HepG2 (cell line): ENCODE data around the gene SND1. TPM values are rescaled to one million over a fixed set of nuclear protein-coding genes. Genes with fewer than 3 reads are reported as not detected.

Source experiments
- CHCHD3 ChIP-seq: sonication (generic); formaldehyde crosslinking; IDR thresholded peaks from 2 replicates; pipeline ENCODE4 v1.8.0; 2022; ENCODE audit warnings: mild to moderate bottlenecking, missing genetic modification reagents, moderate library complexity
- DNMT1 ChIP-seq: sonication (generic); formaldehyde crosslinking; IDR thresholded peaks from 2 replicates; pipeline ENCODE4 v1.5.1; 2020; ENCODE audit warnings: mild to moderate bottlenecking, missing genetic modification reagents
- ESRRA ChIP-seq: sonication (generic); formaldehyde crosslinking; IDR thresholded peaks from 2 replicates; pipeline ENCODE4 v1.5.1; 2020; ENCODE audit warnings: mild to moderate bottlenecking, low read depth, missing genetic modification reagents
- EZH2 ChIP-seq: conservative IDR thresholded peaks from 2 replicates; pipeline ENCODE4 v1.6.1; 2012; ENCODE audit warnings: mild to moderate bottlenecking, low read depth, low read length, moderate library complexity
- FOXJ3 ChIP-seq: sonication (generic); formaldehyde crosslinking; IDR thresholded peaks from 2 replicates; pipeline ENCODE4 v1.4.0; 2020; ENCODE audit warnings: missing genetic modification reagents, mild to moderate bottlenecking, borderline replicate concordance
- HNRNPLL ChIP-seq: fragments of 200-400 bp; formaldehyde crosslinking; IDR thresholded peaks from 2 replicates; pipeline ENCODE4 v1.6.1; 2017; ENCODE audit warnings: mild to moderate bottlenecking, low read depth, low read length; ENCODE audit not compliant: poor library complexity, severe bottlenecking
- HOXA3 ChIP-seq: sonication (generic); formaldehyde crosslinking; IDR thresholded peaks from 2 replicates; pipeline ENCODE4 v1.5.0; 2020; ENCODE audit warnings: missing genetic modification reagents
- NFE2L1 ChIP-seq: sonication (generic); formaldehyde crosslinking; IDR thresholded peaks from 2 replicates; pipeline ENCODE4 v1.4.0; 2020; ENCODE audit warnings: missing genetic modification reagents, mild to moderate bottlenecking, borderline replicate concordance
- RARA ChIP-seq: IDR thresholded peaks from 2 replicates; pipeline ENCODE4 v1.6.1; 2016; ENCODE audit warnings: missing genetic modification reagents, missing compliant biosample characterization
- RFX1 ChIP-seq: fragments of 450-650 bp; IDR thresholded peaks from 2 replicates; pipeline ENCODE4 v1.6.1; 2017
- ZBTB7A ChIP-seq: sonication (generic); formaldehyde crosslinking; IDR thresholded peaks from 2 replicates; pipeline ENCODE4 v1.8.0; 2022; ENCODE audit warnings: mild to moderate bottlenecking, missing genetic modification reagents
- ZFP1 ChIP-seq: IDR thresholded peaks from 2 replicates; pipeline ENCODE4 v1.6.1; 2016
- ZFP36 ChIP-seq: fragments of 150-350 bp; IDR thresholded peaks from 2 replicates; pipeline ENCODE4 v1.6.1; 2018; ENCODE audit warnings: borderline replicate concordance, low read length, low read depth; ENCODE audit not compliant: partially characterized antibody
- ZKSCAN5 ChIP-seq: sonication (generic); formaldehyde crosslinking; IDR thresholded peaks from 2 replicates; pipeline ENCODE4 v1.5.1; 2020; ENCODE audit warnings: mild to moderate bottlenecking, missing genetic modification reagents
- ZNF30 ChIP-seq: sonication (generic); formaldehyde crosslinking; IDR thresholded peaks from 2 replicates; pipeline ENCODE4 v1.5.0; 2020; ENCODE audit warnings: mild to moderate bottlenecking, missing genetic modification reagents
- ZNF431 ChIP-seq: sonication (generic); formaldehyde crosslinking; IDR thresholded peaks from 2 replicates; pipeline ENCODE4 v1.9.0; 2022; ENCODE audit warnings: missing genetic modification reagents, low read depth, mild to moderate bottlenecking, borderline replicate concordance
- ZNF460 ChIP-seq: sonication (generic); formaldehyde crosslinking; IDR thresholded peaks from 2 replicates; pipeline ENCODE4 v1.5.1; 2020; ENCODE audit warnings: missing genetic modification reagents, mild to moderate bottlenecking, borderline replicate concordance
- ZNF558 ChIP-seq: sonication (generic); formaldehyde crosslinking; IDR thresholded peaks from 2 replicates; pipeline ENCODE4 v1.9.0; 2022; ENCODE audit warnings: mild to moderate bottlenecking, missing genetic modification reagents, borderline replicate concordance
- ZNF589 ChIP-seq: sonication (generic); formaldehyde crosslinking; conservative IDR thresholded peaks from 2 replicates; pipeline ENCODE4 v1.8.0; 2022; ENCODE audit warnings: mild to moderate bottlenecking, moderate library complexity, missing genetic modification reagents
- ZNF672 ChIP-seq: sonication (generic); formaldehyde crosslinking; IDR thresholded peaks from 2 replicates; pipeline ENCODE4 v1.8.1; 2022; ENCODE audit warnings: missing genetic modification reagents
- ZNF678 ChIP-seq: sonication (generic); formaldehyde crosslinking; IDR thresholded peaks from 2 replicates; pipeline ENCODE4 v1.4.0; 2020; ENCODE audit warnings: mild to moderate bottlenecking, missing genetic modification reagents
- ZNF772 ChIP-seq: sonication (generic); formaldehyde crosslinking; IDR thresholded peaks from 2 replicates; pipeline ENCODE4 v1.5.0; 2020; ENCODE audit warnings: mild to moderate bottlenecking, missing genetic modification reagents
- ZNF775 ChIP-seq: sonication (generic); formaldehyde crosslinking; IDR thresholded peaks from 2 replicates; pipeline ENCODE4 v1.4.0; 2020; ENCODE audit warnings: missing genetic modification reagents, mild to moderate bottlenecking, moderate library complexity, borderline replicate concordance
- polyA plus RNA-seq, 8 experiments: library from polyadenylated mRNA; depleted of rRNA in 3 of 8; stranded (reverse) in 7 of 8; unstranded in 1 of 8; fragments of >200 nt; fragmentation: Illumina TruSeq in 4 of 8; extraction: Trizol in 4 of 8; gene quantifications; 2 replicates each; pipeline versions ENCODE4 v1.2.1 to v1.2.3, GENCODE V29; 2011 to 2016; ENCODE audit warnings: low read depth in 4 of 8, missing spikeins in 1 of 8, mixed read lengths in 1 of 8; ENCODE audit not compliant: insufficient read depth in 1 of 8
- total RNA-seq, 5 experiments: library from RNA; depleted of rRNA; stranded (reverse); fragments of >200 nt; fragmentation: Illumina TruSeq; extraction: Trizol; gene quantifications; 2 replicates each; pipeline ENCODE4 v1.2.3, GENCODE V29; 2016; ENCODE audit warnings: low read depth in 1 of 5
- TF ChIP-seq, protein P1 (sequence below): sonication (generic); formaldehyde crosslinking; IDR thresholded peaks from 2 replicates; pipeline ENCODE4 v1.4.0; 2020; ENCODE audit warnings: missing genetic modification reagents
- TF ChIP-seq, protein P2 (sequence below): sonication (generic); formaldehyde crosslinking; IDR thresholded peaks from 2 replicates; pipeline ENCODE4 v1.4.0; 2020; ENCODE audit warnings: mild to moderate bottlenecking, low read depth, missing genetic modification reagents
- TF ChIP-seq, protein P3 (sequence below): sonication (generic); formaldehyde crosslinking; IDR thresholded peaks from 2 replicates; pipeline ENCODE4 v1.8.1; 2022; ENCODE audit warnings: mild to moderate bottlenecking, missing genetic modification reagents

SND1 gene
- total and polyA plus RNA-seq, 2 of the 13 experiments (the other 11 are each of a cell fraction or from before 2014, with no cell fraction given): 110 to 182 TPM

DNA sequence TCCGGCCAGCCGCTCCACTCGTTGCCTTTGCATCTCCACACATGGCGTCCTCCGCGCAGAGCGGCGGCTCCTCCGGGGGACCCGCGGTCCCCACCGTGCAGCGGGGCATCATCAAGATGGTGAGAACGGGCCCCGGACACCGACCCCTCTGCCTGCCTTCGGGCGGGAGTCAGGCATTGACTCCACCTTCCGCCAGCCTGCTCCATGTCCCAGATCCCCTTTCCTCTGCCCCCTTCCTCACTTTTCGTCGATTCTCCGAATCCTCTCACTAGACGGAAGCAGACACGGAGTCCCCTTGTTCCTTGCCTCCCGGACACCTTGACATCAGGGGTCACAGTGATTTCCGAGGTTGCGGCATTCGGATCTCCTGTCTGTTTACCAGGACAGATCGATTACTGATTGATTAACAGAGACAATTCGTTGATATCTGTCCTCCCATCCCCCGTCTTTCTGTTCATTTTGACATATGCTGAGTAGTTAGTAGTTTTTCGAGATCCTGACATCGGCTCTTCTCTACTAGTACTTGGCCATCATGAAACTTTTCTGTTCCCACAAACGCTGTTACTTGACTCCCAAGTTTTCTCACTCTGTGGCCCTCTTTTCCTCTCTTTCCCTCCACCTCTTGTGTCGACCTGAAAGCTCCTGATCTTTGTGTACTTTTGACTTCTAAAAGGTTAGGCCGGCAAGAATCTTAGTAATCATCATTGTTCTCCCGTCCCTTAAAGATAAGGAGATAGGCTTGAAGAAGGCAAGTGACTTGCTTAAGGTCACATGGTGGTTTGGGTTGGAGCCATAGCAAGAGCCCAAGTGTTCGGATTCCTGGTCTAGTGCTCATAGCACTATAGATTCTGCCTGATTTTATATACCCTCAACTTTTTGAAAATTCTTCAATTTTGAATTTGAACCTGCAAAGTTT lies 597 bp downstream of the SND1 start (continued):
- TF ChIP-seq ZFP1 (CRISPR knock-in tag): no peak
- no peak for TF ChIP-seq ZBTB7A
- TF ChIP-seq ZNF558 (CRISPR knock-in tag): no peak
- TF ChIP-seq, protein P1, sequence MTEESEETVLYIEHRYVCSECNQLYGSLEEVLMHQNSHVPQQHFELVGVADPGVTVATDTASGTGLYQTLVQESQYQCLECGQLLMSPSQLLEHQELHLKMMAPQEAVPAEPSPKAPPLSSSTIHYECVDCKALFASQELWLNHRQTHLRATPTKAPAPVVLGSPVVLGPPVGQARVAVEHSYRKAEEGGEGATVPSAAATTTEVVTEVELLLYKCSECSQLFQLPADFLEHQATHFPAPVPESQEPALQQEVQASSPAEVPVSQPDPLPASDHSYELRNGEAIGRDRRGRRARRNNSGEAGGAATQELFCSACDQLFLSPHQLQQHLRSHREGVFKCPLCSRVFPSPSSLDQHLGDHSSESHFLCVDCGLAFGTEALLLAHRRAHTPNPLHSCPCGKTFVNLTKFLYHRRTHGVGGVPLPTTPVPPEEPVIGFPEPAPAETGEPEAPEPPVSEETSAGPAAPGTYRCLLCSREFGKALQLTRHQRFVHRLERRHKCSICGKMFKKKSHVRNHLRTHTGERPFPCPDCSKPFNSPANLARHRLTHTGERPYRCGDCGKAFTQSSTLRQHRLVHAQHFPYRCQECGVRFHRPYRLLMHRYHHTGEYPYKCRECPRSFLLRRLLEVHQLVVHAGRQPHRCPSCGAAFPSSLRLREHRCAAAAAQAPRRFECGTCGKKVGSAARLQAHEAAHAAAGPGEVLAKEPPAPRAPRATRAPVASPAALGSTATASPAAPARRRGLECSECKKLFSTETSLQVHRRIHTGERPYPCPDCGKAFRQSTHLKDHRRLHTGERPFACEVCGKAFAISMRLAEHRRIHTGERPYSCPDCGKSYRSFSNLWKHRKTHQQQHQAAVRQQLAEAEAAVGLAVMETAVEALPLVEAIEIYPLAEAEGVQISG (CRISPR knock-in tag): no peak; the same call in 1 of the 2 replicates
- no peak for TF ChIP-seq HNRNPLL
- no peak for TF ChIP-seq RARA
- TF ChIP-seq ZKSCAN5 (CRISPR knock-in tag): no peak
- TF ChIP-seq ZFP36: no peak
- no peak for TF ChIP-seq EZH2
- no peak for TF ChIP-seq ZNF460 (CRISPR knock-in tag)
- no peak for TF ChIP-seq ZNF775 (CRISPR knock-in tag)
- TF ChIP-seq FOXJ3 (CRISPR knock-in tag): no peak
- TF ChIP-seq ZNF678 (CRISPR knock-in tag): no peak
- TF ChIP-seq CHCHD3: peak; percentile 78; the same call in 1 of the 2 replicates
- TF ChIP-seq DNMT1 (CRISPR knock-in tag): no peak
- no peak for TF ChIP-seq ZNF672 (CRISPR knock-in tag)
- TF ChIP-seq ESRRA: no peak
- TF ChIP-seq, protein P2, sequence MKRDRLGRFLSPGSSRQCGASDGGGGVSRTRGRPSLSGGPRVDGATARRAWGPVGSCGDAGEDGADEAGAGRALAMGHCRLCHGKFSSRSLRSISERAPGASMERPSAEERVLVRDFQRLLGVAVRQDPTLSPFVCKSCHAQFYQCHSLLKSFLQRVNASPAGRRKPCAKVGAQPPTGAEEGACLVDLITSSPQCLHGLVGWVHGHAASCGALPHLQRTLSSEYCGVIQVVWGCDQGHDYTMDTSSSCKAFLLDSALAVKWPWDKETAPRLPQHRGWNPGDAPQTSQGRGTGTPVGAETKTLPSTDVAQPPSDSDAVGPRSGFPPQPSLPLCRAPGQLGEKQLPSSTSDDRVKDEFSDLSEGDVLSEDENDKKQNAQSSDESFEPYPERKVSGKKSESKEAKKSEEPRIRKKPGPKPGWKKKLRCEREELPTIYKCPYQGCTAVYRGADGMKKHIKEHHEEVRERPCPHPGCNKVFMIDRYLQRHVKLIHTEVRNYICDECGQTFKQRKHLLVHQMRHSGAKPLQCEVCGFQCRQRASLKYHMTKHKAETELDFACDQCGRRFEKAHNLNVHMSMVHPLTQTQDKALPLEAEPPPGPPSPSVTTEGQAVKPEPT: no peak
- no peak for TF ChIP-seq ZNF772
- no peak for TF ChIP-seq ZNF589
- no peak for TF ChIP-seq NFE2L1 (CRISPR knock-in tag)
- TF ChIP-seq HOXA3 (CRISPR knock-in tag): no peak
- TF ChIP-seq ZNF30 (CRISPR knock-in tag): no peak
- no peak for TF ChIP-seq ZNF431 (CRISPR knock-in tag)
- TF ChIP-seq, protein P3, sequence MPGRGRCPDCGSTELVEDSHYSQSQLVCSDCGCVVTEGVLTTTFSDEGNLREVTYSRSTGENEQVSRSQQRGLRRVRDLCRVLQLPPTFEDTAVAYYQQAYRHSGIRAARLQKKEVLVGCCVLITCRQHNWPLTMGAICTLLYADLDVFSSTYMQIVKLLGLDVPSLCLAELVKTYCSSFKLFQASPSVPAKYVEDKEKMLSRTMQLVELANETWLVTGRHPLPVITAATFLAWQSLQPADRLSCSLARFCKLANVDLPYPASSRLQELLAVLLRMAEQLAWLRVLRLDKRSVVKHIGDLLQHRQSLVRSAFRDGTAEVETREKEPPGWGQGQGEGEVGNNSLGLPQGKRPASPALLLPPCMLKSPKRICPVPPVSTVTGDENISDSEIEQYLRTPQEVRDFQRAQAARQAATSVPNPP: no peak
- no peak for TF ChIP-seq RFX1
